HG03196 (cell line): ENCODE data around the gene DHCR7.

Experiments
- ATAC-seq: cut with Tn5 transposase; IDR thresholded peaks from one replicate; pipeline ENCODE4 v1.9.1; 2021; ENCODE audit not compliant: unreplicated experiment

DHCR7 gene, protein sequence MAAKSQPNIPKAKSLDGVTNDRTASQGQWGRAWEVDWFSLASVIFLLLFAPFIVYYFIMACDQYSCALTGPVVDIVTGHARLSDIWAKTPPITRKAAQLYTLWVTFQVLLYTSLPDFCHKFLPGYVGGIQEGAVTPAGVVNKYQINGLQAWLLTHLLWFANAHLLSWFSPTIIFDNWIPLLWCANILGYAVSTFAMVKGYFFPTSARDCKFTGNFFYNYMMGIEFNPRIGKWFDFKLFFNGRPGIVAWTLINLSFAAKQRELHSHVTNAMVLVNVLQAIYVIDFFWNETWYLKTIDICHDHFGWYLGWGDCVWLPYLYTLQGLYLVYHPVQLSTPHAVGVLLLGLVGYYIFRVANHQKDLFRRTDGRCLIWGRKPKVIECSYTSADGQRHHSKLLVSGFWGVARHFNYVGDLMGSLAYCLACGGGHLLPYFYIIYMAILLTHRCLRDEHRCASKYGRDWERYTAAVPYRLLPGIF

DNA sequence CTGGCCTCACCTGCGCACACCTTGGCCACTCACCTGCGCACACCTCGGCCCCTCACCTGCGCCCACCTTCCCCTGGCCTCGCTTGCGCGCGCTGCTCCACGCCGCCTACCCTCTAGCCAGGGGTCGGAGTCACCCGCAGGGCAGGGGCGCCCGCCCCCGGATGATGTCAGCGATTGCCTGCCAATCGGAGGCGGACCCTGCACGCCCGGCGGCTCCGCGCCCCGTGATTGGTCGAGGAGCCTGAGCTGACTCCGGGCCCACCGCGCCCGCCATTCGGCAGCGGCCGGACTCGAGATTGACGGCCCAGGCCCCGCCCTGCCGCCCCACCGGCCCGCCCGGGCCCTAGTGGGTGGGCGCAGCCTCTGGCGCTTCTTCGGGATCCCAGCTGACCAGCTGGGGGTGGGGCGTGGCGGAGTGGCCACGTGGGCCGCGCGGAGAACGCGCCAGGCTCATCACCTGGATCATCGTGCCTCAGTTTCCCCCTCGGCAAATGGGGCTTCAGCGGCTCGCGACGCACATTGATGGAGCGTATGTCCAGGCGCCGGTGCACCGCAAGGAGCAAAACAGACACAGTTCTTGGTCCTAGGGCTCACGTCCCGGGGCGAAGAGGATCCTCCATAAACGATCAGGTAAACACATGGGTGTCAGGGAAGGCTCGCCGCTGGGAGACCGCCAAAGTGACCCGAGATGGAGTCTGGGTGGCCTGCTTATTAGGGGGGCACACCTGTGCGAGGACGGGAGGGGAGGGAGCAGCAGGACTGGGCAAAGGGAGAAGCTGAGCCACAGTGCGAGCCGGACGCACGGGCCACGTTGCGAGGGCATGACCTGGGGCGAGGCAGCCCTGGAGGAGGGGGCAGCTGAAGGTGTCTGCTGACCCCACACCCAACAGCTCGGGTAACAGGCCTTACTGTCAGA is at the start of gene DHCR7:
Gene DHCR7 (minus strand): TSS at position 137 of the 915 bp plus-strand sequence. CDS start 3,441 bp downstream, outside the sequence.
- peak; percentile 76 for ATAC-seq

DNA sequence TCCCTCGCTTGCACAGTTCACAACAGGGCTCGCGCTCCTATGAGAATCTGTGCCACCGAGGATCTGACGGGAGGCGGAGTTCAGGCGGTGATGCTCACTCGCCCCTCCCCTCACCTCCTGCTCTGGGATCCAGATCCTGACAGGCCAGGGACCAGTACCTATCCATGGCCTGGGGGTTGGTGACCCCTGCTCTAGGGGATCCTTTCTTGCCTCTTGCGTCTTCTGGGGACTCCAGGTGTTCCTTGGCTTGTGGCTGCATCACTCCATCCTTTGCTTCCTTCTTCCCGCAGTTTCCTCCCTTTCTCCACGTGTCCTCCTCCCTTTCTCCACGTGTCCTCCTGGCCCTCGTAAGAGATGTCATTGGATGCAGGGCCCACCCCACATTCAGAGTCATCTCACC is 48.2 kb upstream of the DHCR7 start:
- no peak for ATAC-seq

DNA sequence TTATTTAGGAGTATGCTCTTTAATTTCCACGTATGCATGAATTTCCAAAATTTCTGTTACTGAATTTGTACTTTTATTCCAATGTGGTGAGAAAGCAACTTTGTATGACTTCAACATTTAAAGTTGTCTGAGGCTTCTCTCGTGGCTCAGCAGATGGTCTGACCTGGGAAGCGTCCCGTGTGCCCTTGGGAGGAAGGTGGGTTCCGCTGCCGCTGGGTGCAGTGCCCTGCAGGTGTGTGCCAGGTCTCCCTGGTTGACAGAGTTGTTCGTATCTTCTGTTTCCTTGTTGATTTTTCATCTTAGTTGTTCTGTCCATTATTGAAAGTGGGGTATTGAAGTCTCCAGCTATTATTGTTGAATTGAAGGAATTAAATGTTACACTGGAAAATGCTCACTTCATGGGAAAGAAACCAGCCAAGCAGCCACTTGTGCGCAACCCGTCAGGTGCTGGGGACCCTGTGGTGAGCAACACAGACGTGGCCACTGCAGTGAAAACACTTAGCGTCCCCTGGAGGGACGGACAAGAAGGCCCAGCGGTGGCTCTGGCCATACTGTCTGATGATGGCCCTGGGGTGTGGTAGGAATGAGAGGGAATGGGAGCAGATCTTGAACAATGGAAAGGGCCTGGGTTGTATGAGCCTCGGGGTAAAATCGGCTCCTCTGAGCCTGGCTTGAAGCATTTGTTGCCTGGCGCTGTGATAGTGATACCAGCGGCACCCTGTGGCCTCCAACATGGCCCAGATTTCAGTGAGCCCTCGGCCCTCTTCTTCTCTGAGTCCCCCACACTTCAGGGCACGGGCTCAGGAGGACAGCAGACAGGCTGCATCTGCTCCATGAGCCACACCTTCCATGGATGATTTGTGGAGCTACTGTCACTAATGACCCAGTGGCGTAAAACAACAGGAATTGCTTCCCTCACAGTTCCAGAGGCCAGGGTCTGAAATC is 47.4 kb upstream of the DHCR7 start:
- ATAC-seq, result no peak

DNA sequence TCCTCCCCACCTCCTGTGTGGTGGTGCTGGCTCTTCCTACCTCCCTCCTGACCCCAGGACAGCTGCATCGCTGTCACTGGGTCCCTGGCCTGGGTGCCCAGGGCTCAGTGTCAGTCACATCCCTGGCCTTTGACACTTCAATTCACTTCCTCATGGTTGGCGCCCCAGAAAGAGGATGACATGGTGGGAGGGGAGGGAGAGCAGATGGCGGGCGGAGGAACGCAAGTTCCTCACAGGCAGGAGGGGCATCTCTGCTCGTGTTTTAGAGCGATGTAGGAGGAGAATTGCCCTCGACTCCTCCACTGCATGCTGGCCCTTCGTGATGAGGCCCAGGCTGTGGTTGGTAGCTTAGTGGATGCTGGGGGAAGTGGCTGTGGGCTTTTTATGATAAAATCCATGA is 43.7 kb upstream of the DHCR7 start:
- ATAC-seq, result no peak

DNA sequence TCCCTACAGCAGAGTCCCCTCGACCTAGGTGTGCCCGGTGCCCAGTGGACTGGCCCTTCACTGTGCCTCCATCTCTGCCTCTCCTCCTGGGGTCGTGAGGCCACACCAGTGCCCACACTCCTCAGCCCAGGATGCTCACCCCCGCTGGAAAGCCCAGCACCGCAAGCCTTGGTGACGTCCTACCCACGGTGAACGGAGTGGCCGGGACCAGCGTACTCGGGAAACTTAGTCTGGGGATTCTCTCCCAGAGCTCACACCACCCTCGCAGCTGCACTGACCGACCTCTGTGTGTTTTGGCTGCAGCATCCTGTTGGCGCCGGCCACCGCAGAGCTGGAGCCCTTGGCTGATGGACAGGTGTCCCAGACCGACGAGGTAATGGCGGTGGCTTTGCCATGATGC is 43.3 kb upstream of the DHCR7 start:
- no peak for ATAC-seq

DNA sequence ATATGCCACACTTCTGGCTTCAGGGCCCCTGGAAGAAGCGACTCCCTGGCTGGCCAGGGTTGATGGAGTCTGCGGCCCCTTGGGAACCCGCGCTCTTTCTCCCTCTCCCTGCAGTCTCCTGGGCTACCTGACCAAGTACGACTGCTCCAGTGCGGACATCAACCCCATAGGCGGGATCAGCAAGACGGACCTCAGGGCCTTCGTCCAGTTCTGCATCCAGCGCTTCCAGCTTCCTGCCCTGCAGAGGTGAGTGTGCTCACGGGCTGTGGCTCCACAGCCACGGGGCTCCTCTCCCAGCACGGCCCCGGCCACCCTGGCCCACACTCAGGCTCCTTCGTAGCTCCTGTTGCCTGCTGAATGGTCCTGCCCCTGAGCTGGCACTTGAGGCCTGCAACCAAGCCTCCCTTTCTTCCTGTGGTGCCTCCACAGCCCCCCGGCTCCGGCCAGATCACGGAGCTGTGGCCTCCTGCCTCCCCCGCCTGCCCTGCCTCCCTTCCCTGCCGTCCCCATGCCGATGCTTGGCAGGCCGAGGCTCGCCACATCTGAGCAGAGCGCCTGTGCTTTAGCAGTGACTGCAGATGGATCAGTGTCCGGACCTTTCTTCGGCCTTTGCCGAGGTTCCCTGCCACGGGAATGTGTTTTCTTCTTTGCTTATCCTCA is 42.7 kb upstream of the DHCR7 start:
- ATAC-seq, result no peak

DNA sequence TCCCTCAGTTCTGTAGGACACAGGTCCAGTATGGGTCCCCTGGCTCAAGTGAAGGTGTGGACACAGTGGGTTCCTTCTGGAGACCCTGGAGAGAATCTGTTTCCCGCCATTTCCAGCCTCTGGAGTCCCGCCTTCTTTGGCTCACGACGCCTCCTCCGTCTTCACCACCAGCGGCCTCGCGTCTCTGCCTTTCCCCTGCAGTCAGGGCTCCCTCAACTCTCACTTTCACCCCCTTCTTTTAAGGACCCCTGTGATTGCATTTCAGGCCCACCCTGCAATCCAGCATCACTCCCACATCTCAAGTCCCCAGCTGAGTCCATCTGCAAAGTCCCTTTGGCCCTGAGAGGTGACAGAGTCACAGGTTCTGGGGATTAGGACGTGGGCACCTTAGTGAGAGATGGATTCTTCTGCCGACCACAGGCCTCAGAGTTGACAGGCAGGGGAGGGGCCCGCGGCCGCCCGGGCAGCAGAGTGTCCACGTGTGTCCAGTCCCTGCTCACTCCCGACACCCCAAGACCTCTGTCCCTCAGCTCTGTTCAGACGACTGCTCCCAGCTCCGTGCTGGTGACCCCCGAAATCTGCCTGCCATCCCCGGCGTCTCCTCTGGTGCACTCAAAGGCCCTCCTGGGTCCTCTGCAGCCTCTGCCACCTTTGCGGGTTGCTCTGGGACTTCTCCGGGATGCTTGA is 42.0 kb upstream of the DHCR7 start:
- ATAC-seq, result no peak

DNA sequence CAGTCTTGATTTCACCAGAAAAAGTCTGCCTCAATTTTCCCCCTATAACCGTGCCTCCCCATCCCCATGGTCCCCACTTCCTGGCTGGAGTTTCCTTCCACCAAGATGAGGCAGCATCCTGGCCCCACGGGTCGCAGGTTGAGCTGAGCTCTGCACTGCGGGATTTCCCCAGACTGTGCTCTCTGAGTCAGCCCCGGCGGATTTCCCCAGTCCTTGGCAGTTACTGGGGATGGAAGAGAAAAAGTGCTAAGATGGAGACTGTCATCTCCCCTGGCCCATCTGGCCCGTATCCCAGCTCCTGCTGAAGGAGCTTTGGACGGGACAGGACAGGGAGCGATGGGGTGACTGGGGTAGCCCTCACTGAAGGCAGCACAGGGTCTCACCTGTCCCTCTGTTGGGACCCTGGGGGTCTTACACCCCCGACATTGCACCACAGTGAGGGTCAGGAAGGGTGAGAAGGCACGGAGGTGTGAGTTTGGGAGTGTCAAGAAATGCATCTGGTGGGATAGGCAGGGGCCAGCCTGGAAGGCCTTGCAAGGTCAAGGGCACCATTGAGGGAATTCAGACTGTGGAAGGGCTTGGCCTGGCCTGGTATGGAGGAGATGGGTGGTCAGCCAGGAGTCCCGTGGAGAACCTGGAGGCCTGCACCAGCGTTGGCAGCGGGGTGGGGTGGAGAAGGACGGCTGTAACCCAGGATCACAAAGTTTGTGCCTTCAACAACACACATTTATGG is 41.3 kb upstream of the DHCR7 start:
- ATAC-seq, result no peak

DNA sequence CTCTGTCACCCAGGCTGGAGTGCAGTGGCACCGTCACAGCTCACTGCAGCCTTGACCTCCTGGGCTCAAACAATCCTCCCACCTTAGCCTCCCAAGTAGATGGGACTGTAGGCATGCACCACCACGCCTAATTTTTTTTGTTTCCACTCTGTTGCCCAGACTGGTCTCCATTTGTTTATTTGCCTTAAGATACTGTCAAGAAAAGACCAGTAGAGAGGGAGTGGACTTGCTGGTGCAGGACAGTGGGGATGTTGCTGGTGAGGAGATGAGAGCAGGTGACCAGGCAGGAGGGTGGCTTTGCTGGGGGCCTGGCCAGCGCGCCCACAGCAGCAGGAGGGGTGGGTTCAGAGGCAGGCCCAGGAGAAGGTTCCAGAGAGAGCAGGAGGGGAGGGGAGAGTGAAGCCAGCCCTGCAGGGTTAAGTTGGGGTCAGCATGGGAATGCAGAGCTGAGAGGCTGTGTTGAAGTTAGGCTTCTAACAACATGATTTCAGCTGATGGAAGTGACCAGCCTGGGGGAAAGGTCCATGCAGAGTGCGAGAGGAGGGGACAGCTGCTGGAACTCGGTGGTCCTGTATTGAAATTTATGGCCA is 40.6 kb upstream of the DHCR7 start:
- ATAC-seq, result no peak

DNA sequence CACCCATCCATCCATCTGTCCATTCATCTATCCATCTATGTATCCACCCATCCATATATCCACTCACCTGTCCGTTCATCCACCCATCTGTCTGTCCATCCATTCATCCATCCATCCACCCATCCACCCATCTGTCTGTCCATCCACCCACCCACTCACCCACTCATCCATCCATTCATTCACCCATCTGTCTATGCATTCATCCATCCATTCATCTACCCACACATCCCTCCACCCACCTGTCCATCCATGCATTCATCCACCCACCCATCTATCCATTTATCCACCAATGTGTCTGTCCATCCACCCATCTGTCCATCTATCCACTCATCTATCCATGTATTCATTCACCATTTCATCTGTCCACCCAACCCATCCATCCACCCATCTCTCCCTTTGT is 38.1 kb upstream of the DHCR7 start:
- no peak for ATAC-seq

DNA sequence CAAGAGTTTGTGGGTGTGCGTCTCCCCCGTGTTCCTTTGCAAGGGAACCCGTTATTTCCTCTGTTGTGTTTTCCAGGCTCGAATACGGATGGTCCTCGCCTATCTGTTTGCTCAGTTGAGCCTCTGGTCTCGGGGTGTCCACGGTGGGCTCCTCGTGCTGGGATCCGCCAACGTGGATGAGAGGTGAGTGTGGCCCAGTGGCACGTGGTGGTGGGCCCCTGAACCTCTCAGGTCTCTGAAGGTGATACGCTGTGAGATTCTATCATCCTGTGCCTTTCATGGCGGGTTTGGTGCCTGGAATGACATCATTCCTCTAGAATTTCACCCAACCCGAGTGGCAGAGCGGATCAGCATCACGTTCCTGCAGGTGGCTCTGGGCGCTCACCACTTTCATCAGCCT is 37.3 kb upstream of the DHCR7 start:
- ATAC-seq, result no peak

DNA sequence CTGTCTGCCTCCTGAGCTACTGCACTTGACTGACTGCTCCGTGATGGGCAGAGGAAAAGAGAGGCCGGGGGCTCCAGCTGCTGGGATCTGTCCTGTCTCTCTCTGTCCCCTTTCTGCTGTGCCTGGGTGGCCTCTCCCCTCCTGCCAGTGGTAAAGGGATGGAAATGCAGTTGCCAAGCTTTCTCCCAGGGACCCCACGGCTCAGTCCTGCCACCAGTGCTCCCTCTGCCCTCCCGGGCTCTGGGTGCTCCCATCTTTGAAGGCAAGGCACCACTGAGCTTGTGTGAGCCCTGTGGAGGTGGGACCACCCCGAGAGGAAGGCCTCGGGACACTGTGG is 36.8 kb upstream of the DHCR7 start:
- ATAC-seq, result no peak

DNA sequence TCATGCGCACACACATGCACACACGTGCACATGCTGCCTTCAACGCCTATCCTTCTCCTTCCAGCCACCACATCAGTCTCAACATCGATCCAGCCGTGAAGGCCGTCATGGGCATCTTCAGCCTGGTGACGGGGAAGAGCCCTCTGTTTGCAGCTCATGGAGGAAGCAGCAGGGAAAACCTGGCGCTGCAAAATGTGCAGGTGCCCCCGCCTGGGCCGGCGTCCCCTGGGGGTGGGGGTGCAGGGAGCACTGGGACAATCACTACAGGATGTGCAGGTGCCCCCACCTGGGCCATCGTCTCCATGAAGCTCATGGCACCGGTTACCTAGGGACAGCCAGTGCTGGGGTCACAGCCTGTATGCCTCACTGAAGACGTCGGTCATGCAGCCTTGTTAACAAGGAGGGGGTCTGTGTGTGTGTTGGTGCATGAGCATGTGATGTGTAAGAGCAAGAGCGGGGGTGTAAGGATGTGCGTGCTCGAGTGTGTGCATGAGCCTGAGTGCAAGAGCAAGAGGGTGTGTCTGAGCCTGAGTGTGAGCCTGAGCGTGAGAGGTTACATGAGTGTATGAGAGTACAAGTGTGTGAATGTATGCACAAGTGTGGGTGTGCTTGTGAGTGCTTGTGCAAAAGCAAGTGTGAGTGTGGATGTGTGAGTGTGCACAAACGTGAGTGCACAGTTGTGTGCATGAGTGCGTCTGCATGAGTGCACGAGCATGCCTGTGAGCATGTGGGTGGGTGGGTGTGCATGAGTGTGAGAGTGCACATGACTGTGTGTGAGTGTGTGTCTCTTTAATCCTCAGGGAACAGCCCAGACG is 36.3 kb upstream of the DHCR7 start:
- no peak for ATAC-seq

DNA sequence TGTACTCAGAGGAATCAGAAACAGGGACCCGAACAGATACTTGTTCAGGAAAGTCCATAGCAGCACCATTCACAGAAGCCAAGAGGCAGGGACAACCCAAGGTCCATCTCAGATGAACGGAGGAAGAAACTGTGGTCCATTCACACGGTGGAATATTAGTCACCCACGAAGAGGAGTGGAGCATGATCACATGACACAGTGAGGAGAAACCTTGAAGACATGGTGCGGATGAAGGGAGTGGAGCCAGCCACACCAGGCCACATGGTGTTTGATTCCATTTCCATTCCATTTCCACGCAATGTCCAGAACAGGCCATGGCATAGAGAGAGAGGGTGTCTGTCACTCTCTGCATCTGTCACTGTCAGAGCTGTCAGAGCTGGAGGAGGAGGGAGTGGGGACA is 35.5 kb upstream of the DHCR7 start:
- ATAC-seq, result no peak

DNA sequence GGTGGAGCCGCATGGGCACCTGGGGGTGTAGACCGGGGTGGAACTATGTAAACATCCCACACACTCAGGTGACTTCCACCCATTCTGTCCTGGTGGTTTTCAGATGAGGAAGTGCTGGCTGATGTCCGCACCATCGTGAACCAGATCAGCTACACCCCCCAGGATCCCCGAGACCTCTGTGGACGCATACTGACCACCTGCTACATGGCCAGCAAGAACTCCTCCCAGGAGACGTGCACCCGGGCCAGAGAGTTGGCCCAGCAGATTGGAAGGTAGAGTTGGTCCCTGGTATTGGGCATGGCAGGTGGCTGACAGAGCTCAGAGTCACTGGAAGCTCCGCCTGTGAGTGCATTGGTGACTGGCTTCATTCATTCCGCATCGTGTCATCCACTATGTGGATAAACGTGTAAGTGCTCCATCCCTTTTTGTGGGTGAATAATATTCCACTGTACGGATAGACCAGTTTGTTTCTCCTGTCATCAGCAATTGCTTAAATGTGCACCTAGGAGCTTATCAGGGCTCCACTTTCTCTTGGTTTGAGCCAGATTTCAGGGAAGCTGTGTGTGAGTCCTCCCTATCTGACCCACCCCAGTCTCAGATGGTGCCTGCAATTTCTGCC is 34.7 kb upstream of the DHCR7 start:
- no peak for ATAC-seq

DNA sequence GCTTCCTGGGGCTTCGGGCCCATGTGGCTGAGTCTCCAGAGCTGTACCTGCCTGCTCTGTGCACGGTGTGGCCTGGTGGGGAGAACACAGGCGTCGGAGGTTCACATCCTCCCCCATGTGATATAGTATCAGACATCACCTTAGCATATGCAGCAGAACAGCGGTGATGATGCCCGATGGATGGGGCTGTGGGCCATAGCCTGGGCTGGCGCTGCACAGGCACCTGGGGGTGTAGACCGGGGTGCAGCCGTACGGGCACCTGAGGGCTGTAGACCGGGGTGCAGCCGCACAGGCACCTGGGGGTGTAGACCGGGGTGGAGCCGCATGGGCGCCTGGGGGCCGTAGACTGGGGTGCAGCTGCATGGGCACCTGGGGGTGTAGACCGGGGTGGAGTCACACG is 34.0 kb upstream of the DHCR7 start:
- ATAC-seq, result no peak

DNA sequence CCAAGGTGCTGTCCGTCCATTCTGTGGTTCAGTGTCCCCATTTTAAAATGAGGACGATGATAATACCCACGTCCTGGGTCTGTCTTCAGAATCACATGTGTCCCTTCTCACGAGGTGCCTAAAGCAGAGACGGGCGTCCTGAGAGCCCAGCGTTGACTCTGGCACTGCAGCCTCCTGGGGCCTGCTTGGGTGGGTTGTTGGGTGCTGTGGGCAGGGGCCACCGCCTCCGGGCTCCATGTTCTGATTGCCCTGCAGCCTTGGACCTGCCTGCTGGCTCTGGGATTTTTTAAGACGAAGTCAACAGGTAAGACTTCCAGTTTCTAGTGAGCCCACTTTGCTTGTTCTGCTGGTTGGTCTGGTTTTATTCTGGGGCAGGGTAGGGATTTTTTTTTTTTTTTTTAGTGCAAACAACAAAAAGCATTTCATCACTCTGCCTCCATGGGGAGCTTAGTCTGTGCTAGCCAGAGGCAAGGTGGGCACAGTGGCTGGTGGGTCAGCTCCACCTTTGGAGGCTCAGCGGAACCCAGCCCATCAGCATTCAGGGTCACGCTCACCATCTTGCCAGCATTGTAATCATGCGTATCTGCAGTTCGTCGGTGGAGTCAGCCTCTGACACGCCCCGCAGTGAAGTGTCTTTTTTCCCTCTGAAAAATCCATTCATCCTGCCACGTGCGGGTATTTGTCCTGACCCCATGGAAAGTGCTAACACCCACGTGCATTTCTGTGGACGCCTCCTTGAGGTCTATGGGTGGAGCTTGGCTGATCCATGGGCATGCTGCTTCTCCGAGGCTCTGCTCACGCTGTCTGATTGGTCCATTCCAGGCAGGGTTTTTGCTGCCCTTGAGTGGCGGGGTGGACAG is 33.1 kb upstream of the DHCR7 start:
- no peak for ATAC-seq
